NCI-H748 (cell line): Measurements from ENCODE around the gene NFKBIL1.
"Not testable (repeated sequence)": the region's sequence is repeated elsewhere in the genome, so short reads cannot be mapped to it uniquely, and the experiment has no call there.

Experiments
- DNase-seq: peaks from one replicate; lab custom pipeline; 2025; ENCODE audit not compliant: unreplicated experiment; lab: John Stamatoyannopoulos, UW

Gene NFKBIL1

GRCh38 chr6:31580438-31580740, 33.0 kb downstream of the NFKBIL1 start:
- no peak for DNase-seq

GRCh38 chr6:31580807-31581433, 33.5 kb downstream of the NFKBIL1 start:
- peak; percentile 89 for DNase-seq

- no peak for DNase-seq
These were observed 34.2 kb downstream of the NFKBIL1 start for GRCh38 chr6:31581434-31582229.

DNA sequence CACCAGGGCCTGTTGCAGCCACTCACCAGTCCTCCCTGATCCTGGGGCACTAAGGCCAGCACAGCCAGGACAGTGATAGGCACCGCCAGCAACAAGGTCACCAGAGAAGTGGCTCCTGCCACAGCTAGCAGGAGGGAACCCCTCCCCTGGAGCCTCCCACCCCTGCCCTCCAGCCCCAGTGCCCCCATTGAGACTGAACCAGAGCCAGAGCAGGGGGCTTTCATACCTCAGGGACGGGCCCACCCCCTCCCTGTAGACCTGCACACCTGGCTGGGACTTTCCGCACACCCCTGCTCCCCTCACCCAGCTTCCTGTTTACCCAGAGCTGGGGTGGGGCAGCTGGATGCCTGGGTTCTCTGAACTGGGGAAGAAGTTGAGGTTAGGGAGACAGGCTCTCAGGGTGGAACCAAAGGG, 34.8 kb downstream of the NFKBIL1 start, which contains the start of gene LTB:
Gene LTB (minus strand): TSS at position 195 of the 414 bp plus-strand sequence. CDS start 7 bp downstream, at position 188.
- DNase-seq, result no peak

- DNase-seq, result no peak
These were observed 38.1 kb downstream of the NFKBIL1 start for GRCh38 chr6:31585491-31585890.

GRCh38 chr6:31586008-31586407, 38.6 kb downstream of the NFKBIL1 start, which contains the start of gene LST1:
TSS of gene LST1 (plus strand) at chr6:31586277. CDS start at chr6:31587300, 1,023 bp downstream.
- DNase-seq, result no peak

DNA sequence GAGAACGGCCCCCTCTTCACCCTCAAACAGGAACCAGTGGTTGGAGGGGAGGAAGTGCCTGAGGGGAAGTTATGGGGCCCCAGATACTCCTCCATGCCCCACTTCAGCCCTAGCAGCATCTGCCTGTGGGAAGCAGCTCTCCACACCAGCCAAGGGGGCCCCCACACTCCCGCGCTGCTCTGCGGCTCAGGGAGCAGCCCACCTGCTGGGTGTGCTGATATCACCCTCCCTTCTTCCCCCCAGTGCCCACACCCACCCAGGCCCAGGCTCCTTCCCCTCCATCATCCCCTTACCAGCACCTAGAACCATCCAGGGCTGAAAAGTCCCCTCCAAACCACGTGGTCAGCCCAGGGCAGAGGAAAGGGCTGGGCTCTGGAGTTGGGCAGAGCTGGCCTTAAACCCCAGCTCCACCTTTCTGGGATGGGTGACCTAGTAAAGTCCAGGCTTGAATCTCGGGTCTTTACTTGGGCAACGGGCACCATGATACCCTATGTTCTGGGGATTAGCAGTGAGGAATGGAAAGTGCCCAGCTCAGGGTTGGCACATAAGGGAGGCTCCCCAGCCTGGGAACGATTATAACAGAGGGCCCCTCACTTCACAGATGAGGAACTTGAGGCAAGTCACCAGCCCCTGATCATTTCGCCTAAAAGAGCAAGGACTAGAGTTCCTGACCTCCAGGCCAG, 39.3 kb downstream of the NFKBIL1 start:
- no peak for DNase-seq

DNA sequence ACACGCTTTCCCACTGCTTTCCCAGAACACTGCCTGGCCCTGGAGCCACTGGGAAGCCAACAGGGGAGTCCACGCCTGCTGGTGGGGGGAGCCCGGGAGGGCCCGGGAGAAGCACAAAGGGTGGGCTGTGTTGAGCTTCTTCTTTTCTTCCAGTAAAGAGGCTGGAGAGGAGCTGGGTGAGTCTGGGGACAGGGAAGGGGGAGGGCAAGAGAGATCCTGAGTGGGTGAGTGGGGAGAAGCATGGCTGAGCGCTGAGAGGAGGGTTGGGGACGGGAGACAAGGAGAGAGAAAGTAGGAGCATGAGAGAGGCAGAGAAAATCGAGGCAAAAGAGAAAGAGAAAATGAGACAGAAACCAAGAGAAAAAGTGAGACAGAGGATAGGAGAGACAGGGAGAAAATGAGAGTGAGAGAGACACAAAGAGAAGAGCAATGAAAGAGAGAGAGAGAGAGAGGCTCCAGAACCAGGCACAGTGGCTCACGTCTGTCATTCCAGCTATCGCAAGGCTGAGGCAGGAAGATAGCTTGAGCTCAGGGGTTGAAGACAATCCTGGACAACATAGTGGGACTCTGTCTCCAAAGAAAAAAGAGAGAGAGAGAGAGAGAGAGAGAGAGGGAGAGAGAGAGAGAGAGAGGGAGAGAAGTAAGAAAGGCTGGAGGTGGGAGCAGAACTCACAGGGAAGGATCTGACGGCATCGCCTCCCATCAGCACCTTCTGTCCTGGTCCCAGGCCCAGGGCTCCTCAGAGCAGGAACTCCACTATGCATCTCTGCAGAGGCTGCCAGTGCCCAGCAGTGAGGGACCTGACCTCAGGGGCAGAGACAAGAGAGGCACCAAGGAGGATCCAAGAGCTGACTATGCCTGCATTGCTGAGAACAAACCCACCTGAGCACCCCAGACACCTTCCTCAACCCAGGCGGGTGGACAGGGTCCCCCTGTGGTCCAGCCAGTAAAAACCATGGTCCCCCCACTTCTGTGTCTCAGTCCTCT, 40.7 kb downstream of the NFKBIL1 start:
- no peak for DNase-seq

DNA sequence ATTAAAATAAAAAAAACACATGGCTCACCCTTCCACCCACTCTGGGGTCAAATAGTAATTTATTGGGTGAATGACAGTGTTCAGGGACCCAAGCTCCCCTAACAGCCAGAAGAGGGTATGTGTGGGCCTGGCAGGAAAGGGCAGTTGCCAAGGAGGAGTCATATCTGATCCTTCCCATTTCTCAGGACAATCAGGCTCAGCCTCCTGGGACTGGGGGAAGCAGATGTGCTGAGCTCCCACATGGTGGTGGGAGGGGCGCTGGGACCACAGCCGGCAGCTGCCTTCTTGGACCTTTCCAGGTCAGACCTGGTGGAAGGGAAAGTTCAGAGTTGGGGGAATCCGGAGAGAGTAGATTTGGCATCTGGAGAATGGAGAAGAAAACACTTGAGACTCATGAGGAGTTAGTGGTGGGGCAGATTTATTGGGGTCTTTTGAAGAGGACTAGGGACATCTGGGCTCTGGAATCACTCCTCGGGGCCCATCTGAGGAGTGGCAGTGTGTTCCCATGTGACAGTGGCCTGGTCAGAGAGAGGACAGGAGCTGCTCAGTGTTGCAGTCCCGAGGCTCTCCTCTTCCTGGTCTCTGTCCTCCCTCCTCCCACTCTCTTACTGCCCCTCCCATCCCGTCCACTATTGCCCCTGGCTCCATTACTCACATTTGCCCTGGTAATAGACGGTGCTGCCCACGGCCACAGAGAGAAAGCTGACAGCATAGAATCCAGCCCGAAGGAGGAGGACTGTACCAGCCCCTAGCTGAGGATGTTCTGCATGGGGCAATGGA, 41.7 kb downstream of the NFKBIL1 start:
- DNase-seq, result no peak

GRCh38 chr6:31590691-31591090, 43.3 kb downstream of the NFKBIL1 start:
- not testable (repeated sequence) for DNase-seq

GRCh38 chr6:31592396-31592771, 45.0 kb downstream of the NFKBIL1 start:
- DNase-seq, result no peak

DNA sequence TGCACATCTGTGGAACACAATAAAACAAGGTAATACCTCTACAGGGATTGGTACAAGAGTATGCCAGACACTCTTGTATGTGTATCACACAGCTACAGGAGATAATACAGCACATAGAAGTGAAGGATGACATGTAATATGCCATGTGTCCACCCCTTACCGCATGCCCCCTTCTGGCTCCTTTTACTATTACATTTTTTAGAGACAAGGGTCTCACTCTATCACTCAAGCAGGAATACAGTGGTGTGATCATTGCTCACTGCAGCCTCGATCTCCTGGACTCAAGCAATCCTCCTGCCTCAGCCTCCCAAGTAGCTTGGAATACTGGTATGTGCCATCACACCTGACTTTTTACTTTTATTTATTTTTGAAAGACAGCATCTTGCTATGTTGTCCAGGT, 49.6 kb downstream of the NFKBIL1 start:
- peak; percentile 62 for DNase-seq

- DNase-seq, result no peak
These were observed 59.9 kb downstream of the NFKBIL1 start for GRCh38 chr6:31607317-31607716.
